ENCODE data around the gene EFNA4. TPM values are rescaled to one million over a fixed set of nuclear protein-coding genes. Genes with fewer than 3 reads are reported as not detected.

The EFNA4 gene
- total RNA-seq, 1 donor from 2014 or later = 10.1 TPM

DNA sequence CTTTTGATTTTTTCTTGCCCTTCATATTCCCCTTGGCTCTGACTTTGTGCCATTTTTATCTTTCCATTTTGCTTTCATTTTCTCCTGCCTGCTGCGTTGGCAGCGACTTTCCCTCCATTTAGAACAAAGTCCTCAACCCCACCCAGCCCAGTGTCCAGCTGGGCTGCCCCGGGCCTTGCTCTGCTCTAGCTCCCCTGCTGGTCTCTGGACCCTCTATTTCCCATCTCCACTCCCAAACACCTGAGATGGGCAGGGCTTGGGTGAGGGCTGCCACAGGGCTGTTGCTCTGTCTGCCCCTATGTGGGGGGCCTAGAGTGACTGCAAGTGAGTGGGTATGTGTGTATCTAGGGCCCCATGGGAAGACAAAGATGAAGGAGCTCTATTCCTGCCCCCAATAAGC, 19.7 kb upstream of the EFNA4 start:
- Mint-ChIP-seq H3K27ac (ENCODE audit: unreplicated experiment) (no peak overlapping the region), H3K4me1 (ENCODE audit: unreplicated experiment) (peaks cover 9% of the 10 kb centered on the region), H3K4me3 (ENCODE audit: unreplicated experiment) (no peak overlapping the region), H3K36me3 (ENCODE audit: unreplicated experiment) (no peaks in the 10 kb centered on the region), H3K27me3 (ENCODE audit: unreplicated experiment) (no peaks in the 10 kb centered on the region), H3K9me3 (ENCODE audit: unreplicated experiment) (no peaks in the 10 kb centered on the region)
- no peak for DNase-seq (ENCODE audit: extremely low spot score, unreplicated experiment)
- TF ChIP-seq, protein P1, sequence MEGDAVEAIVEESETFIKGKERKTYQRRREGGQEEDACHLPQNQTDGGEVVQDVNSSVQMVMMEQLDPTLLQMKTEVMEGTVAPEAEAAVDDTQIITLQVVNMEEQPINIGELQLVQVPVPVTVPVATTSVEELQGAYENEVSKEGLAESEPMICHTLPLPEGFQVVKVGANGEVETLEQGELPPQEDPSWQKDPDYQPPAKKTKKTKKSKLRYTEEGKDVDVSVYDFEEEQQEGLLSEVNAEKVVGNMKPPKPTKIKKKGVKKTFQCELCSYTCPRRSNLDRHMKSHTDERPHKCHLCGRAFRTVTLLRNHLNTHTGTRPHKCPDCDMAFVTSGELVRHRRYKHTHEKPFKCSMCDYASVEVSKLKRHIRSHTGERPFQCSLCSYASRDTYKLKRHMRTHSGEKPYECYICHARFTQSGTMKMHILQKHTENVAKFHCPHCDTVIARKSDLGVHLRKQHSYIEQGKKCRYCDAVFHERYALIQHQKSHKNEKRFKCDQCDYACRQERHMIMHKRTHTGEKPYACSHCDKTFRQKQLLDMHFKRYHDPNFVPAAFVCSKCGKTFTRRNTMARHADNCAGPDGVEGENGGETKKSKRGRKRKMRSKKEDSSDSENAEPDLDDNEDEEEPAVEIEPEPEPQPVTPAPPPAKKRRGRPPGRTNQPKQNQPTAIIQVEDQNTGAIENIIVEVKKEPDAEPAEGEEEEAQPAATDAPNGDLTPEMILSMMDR (IDR thresholded peaks at IDR 0.05) = no peak

DNA sequence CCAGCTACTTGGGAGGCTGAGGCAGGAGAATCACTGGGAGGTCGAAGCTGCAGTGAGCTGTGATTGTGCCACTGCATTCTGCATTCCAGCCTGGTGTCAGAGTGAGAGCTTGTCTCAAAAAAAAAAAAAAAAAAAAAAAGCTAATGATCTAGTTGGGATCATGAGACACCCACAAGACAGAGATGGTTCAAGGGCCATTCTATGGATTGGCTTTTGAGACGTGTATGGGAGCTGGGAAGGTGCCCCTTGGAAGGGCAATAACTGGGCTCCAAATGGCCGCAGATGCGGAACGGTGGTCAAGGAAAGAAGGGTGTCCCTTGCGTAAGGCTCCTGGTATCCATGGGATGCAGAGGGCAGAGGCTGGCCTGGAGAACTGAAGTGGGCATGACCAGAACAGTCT, 19.2 kb upstream of the EFNA4 start:
- Mint-ChIP-seq H3K4me3 (ENCODE audit: unreplicated experiment) (no peak overlapping the region), H3K27me3 (ENCODE audit: unreplicated experiment) (no peaks in the 10 kb centered on the region), H3K9me3 (ENCODE audit: unreplicated experiment) (no peaks in the 10 kb centered on the region), H3K27ac (ENCODE audit: unreplicated experiment) (no peak overlapping the region), H3K4me1 (ENCODE audit: unreplicated experiment) (peaks cover 11% of the 10 kb centered on the region), H3K36me3 (ENCODE audit: unreplicated experiment) (no peaks in the 10 kb centered on the region)
- TF ChIP-seq, protein P1 (IDR thresholded peaks at IDR 0.05) = no peak
- no peak for DNase-seq (ENCODE audit: extremely low spot score, unreplicated experiment)

DNA sequence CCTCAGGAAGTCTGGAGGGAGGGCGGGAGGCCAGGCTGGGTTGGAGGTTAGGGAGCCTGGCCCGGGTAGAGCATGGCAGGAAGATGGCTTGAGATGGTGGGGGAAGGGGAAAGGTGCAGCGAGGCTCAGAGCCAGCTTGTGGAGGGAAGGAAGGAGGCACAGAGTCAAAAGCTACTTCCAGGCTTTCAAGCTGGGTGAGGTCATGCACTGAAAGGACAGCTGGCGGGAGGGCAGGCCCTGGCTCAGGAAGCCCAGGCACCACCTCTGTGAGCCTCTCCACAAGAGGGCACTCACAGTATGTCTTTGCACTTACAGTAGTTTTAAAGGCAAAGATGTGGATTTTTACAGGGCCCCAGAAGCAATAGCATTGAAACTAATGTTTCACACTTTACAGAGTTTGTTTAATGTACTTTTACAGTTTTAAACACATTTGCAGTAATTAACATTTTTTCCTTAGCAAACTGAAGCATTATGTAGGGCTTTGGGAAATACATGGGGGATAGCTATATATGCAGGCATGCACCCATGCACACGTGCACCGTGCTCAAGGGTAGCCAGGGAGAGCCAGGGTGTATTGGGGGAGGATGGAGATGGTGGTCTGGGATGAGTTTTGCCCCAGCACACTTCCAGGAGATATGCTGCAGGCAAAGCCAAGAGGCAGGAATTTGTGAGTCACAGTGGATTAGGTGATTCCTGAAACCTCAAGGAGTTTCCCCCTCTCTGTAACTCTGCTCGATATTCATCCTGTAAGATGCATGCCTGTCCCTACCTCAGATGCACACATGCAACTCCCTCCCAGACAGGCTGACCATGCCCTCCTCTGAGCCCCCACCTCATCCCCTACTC, 18.5 kb upstream of the EFNA4 start:
- Mint-ChIP-seq H3K4me1 (ENCODE audit: unreplicated experiment) (peaks cover 17% of the 10 kb centered on the region), H3K27ac (ENCODE audit: unreplicated experiment) (no peak overlapping the region), H3K36me3 (ENCODE audit: unreplicated experiment) (no peaks in the 10 kb centered on the region), H3K4me3 (ENCODE audit: unreplicated experiment) (no peak overlapping the region), H3K27me3 (ENCODE audit: unreplicated experiment) (no peaks in the 10 kb centered on the region), H3K9me3 (ENCODE audit: unreplicated experiment) (no peaks in the 10 kb centered on the region)
- no peak for DNase-seq (ENCODE audit: extremely low spot score, unreplicated experiment)
- TF ChIP-seq, protein P1 (IDR thresholded peaks at IDR 0.05) = peak; percentile 76

DNA sequence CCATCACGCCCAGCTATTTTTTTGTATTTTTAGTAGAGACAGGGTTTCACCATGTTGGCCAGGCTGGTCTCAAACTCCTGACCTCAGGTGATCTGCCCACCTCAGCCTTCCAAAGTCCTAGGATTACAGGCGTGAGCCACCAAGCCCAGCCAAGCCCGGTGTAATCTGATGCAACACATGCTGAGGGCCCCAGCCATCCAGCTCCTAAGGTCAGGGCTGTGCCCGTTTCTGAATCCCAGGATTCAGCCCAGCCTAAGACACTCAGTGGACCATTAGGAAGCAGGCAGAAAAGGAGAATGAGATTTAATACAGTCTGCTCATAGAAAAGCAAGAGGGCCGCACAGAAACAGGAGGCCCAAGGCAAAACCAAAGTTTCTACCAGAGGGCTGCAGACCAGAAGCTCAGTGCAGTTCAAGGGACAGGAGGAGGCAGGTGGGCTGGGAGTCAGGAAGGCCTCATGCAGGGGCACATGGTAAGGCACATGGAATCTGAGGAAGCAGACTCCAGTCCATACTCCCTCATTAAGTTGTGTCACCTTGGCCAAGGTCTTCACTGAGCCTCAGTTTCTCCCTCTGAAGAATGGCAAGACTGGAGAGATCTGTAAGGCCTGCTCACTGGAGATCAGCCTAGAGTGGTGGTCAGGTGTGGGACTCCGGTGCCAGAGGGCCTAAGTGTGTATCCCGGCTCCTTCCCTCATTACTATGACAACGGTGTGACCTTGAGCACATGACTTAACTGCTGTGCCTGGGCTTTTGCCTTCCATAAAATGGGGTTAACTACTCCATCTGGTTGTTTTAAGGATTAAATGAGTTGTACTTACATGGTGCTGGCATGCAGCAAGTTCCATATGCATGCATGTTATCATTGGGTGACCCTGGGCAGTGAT, 14.8 kb upstream of the EFNA4 start:
- H3K27ac Mint-ChIP-seq (ENCODE audit: unreplicated experiment) = no peak overlapping the region
- H3K27me3 Mint-ChIP-seq (ENCODE audit: unreplicated experiment) = no peaks in the 10 kb centered on the region

More for the DNA sequence above, 14.8 kb upstream of the EFNA4 start:
- DNase-seq (ENCODE audit: extremely low spot score, unreplicated experiment) = no peak
- H3K4me1 Mint-ChIP-seq (ENCODE audit: unreplicated experiment) = peaks cover 34% of the 10 kb centered on the region
- no peaks in the 10 kb centered on the region for H3K36me3 Mint-ChIP-seq (ENCODE audit: unreplicated experiment)
- no peak overlapping the region for H3K4me3 Mint-ChIP-seq (ENCODE audit: unreplicated experiment)
- TF ChIP-seq, protein P1 (IDR thresholded peaks at IDR 0.05) = no peak
- H3K9me3 Mint-ChIP-seq (ENCODE audit: unreplicated experiment) = no peaks in the 10 kb centered on the region
